Effector memory CD8-positive, alpha-beta T cell (primary cell): ENCODE measurements around the gene P2RY11.
A peak's percentile ranks its signal among the peaks of the same experiment; 100 is the strongest.

Experiments used
- ATAC-seq: fragments of 150-1000 bp; cut with Tn5 transposase; replicated peaks from 2 replicates; pipeline ENCODE4 v1.10.0; 2021; ENCODE audit warnings: mild to moderate bottlenecking, moderate library complexity
- DNase-seq, 3 experiments: peaks; one replicate each; pipeline ENCODE4 v3.0.0; 2021
- H3K27ac Mint-ChIP-seq, 2 donors: one replicate each; pipeline ENCODE4 v1.8.0; 2022; ENCODE audit warnings: mild to moderate bottlenecking in 2 of 2, mixed read lengths in 2 of 2, moderate library complexity in 2 of 2
- H3K27me3 Mint-ChIP-seq, 2 donors: one replicate each; pipeline ENCODE4 v1.8.0; 2022; ENCODE audit warnings: mixed read lengths in 2 of 2
- H3K36me3 Mint-ChIP-seq: one replicate; pipeline ENCODE4 v1.8.0; 2022; ENCODE audit warnings: mild to moderate bottlenecking, moderate library complexity, mixed read lengths; ENCODE audit not compliant: insufficient read depth
- H3K4me1 Mint-ChIP-seq, 2 donors: one replicate each; pipeline ENCODE4 v1.8.0; 2022; ENCODE audit warnings: low read depth in 2 of 2, mixed read lengths in 2 of 2
- H3K4me3 Mint-ChIP-seq, 2 donors: one replicate each; pipeline ENCODE4 v1.8.0; 2022; ENCODE audit warnings: mild to moderate bottlenecking in 2 of 2, mixed read lengths in 2 of 2, moderate library complexity in 2 of 2
- H3K9me3 Mint-ChIP-seq, 2 donors: one replicate each; pipeline ENCODE4 v1.8.0; 2022; ENCODE audit warnings: mixed read lengths in 2 of 2

The P2RY11 gene

DNA sequence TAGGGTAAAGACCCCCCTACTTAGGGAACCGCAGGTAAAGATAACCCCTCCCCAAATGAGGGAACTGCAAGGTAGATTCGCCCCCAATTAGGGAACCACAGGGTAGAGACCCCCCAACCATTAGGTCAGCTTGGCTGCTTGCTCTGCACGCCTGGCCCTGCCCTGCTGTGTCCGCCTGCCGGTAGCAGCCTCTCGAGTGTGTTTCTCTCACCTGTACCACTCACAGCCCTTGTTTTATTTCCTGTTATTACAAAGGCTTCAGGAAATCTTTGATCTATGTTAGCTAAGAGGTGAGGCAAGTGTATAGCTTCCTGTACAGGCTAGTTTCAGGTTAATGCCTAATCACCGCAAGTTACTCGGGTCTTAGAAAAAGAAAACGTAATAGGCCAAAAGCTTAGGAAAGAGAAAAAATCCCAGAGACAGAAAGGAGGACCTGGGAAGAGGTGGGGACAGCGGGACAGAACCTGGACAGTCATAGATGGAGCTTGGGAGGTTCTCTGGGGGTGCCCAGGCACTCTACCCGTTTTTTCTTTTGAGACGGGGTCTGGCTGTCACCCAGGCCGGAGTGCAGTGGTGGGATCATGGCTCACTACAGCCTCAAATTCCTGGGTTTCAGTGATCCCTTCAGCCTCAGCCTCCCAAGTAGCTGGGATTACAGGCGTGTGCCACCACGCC is 31.3 kb downstream of the P2RY11 start:
- Mint-ChIP-seq H3K27me3 (no peaks in the 10 kb centered on the region), H3K9me3 (no peaks in the 10 kb centered on the region), H3K4me3 (peak overlapping the region; percentile 75 to 79), H3K36me3 (peaks cover 65% of the 10 kb centered on the region), H3K27ac (peak overlapping the region; percentile 94 to 96), H3K4me1 (peaks cover 12 to 29% of the 10 kb centered on the region in 2 donors)
- DNase-seq (peak; percentile 27 to 37 (median 32)), ATAC-seq (peak; percentile 99)

DNA sequence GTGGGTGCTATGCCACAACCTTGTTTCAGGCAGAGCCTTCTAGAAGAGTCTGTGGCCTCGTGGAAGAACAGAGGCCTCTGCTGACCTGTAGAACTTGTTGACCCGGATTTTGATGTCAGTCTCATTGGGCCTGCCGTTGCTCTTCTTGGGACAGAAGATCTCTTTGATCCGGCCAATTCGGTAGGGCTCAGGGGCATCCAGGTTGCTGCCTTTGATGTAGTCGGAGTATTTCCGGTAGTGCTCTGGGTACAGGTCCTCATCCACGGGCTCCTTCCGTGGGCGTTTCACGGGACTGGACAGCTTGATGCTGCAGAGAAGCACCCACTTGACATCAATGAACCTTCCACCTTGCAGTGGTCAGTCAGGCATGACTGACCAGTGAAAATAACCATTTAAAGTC is 32.2 kb downstream of the P2RY11 start:
- Mint-ChIP-seq H3K9me3 (no peaks in the 10 kb centered on the region), H3K4me3 (peak overlapping the region; percentile 75 to 79), H3K4me1 (peaks cover 12 to 28% of the 10 kb centered on the region in 2 donors), H3K27ac (peak overlapping the region; percentile 94 to 96), H3K27me3 (no peaks in the 10 kb centered on the region), H3K36me3 (peaks cover 65% of the 10 kb centered on the region)
- no peak for ATAC-seq
- DNase-seq, result no peak

DNA sequence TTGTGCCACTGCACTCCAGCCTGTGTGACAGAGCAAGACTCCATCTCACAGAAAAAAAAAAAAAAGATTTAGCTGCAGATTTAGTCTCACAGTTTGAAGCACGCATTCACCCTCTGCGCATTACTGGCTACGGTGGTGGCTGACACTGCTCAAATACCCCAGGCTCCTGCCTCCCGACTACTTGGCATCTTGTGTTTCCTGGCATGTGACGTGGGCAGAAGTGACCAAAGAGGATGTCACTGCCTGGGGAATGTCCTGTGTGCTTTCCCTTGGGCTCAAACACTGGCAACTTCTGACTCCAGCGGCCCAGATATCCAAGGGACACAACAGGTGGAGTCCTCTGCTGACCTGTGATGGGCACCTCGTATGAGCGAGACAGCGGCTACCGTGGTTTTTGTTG is 32.9 kb downstream of the P2RY11 start:
- H3K27ac Mint-ChIP-seq, result peak overlapping the region; percentile 94 to 96
- peak overlapping the region in 1 of 2 donors; percentile 10 for H3K4me3 Mint-ChIP-seq
- H3K27me3 Mint-ChIP-seq, result no peaks in the 10 kb centered on the region
- peaks cover 71% of the 10 kb centered on the region for H3K36me3 Mint-ChIP-seq
- no peaks in the 10 kb centered on the region for H3K9me3 Mint-ChIP-seq
- ATAC-seq (no peak), DNase-seq (no peak)
- H3K4me1 Mint-ChIP-seq, result peaks cover 12 to 26% of the 10 kb centered on the region in 2 donors

DNA sequence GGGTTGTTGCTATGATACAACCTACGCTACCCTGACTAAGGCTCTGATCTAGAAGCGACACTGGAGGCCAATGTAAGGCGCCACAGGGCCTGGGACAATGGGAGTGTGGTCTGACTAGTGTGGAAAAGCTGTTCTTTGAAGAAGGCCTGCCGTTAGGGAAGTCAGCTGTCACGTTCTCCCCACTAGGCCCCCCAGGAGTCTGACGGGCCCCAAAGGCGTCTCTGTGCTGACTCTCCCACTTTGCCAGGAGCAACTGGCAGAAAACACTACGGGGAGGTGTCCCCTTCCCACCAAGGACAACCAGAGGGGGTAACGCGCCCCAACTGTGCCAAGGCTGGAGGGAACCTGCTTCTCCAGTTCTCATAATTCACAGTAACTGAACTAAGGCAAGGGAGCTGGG is 33.5 kb downstream of the P2RY11 start:
- Mint-ChIP-seq H3K9me3 (no peaks in the 10 kb centered on the region), H3K27me3 (no peaks in the 10 kb centered on the region), H3K36me3 (peaks cover 71% of the 10 kb centered on the region), H3K27ac (peak overlapping the region; percentile 31 to 94), H3K4me3 (no peak overlapping the region), H3K4me1 (peaks cover 12 to 25% of the 10 kb centered on the region in 2 donors)
- no peak for DNase-seq
- ATAC-seq, result no peak

DNA sequence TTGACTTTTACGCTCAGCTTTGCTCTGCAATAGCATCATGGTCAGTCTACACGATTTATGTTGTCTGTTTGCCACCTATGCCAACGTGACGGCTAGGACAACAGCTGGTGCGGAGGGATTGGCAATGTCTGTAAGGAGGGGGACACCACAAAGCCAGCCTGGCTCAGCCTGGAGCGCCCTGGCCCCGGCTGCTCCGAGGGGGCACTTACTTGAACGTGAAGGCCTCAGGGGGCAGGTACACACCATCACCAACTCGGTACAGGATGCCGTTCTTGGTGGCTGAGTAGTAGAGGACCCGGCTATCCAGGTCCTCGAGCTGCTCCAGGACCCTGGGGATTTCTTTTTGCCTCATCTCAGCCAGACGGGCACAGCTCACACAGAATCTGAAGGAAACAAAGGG is 34.6 kb downstream of the P2RY11 start:
- Mint-ChIP-seq H3K36me3 (peaks cover 77% of the 10 kb centered on the region), H3K4me3 (no peak overlapping the region), H3K9me3 (no peaks in the 10 kb centered on the region), H3K4me1 (peaks cover 12 to 24% of the 10 kb centered on the region in 2 donors), H3K27ac (peak overlapping the region in 1 of 2 donors; percentile 31), H3K27me3 (no peaks in the 10 kb centered on the region)
- ATAC-seq, result no peak
- no peak for DNase-seq

DNA sequence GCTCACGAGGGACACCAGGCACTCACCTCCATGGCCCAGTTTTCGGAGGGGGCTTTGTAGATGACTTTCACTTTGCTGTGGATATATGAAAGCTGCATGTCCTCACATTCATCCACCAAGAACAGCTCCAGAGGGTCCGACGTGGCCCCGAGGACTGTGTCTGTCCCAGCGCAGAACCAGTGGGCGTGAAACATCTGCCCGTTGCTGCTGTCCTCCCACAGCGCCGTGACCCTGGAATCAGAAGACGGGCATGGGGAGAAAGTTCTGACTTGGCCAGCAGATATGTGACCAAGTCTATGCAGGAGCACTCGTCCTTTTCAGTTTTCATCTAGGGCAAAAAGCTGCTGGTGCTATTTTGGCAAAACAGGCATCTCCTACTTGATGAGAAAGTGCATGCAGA is 37.9 kb downstream of the P2RY11 start:
- H3K36me3 Mint-ChIP-seq, result peaks cover 95% of the 10 kb centered on the region
- H3K4me1 Mint-ChIP-seq, result peaks cover 0 to 3% of the 10 kb centered on the region in 2 donors
- no peak for DNase-seq
- no peak for ATAC-seq
- no peak overlapping the region for H3K27ac Mint-ChIP-seq
- H3K9me3 Mint-ChIP-seq, result no peaks in the 10 kb centered on the region
- no peaks in the 10 kb centered on the region for H3K27me3 Mint-ChIP-seq
- H3K4me3 Mint-ChIP-seq, result no peak overlapping the region

DNA sequence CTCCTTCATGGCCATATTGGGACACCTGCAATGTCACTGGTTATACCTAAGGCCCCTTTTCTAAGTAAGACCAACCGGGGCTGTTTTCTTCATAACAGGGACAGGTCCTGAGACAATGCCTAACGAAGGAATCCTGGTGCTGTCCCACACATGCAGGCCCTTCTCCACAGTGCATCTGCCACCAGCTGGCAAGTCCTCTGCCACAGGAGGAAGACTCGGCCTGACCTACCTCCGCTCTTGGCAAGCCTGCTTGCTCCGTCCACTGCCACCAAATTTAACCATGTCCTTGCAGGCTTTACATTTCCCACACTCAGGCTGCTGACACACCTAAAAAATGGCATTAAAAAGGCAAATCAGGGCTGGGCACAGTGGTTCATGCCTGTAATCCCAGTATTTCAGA is 40.0 kb downstream of the P2RY11 start:
- no peaks in the 10 kb centered on the region for H3K27me3 Mint-ChIP-seq

DNA sequence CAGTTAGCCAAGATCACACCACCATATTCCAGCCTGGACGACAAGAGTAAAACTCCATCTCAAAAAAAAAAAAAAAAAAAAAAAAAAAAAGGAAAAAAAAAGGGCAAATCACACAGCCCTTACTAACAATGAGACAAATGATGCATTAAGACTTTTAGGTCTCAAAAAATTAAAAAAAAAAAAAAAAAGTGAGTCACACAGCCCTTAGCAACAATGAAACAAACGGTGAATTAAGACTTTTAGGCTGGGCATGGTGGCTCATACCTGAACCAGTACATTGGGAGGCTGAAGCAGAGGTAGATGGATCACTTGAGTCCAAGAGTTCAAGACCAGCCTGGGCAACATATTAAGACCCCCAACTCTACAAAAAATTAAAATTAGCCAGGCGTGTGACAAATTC is 40.6 kb downstream of the P2RY11 start:
- H3K36me3 Mint-ChIP-seq, result peaks cover 90% of the 10 kb centered on the region
- no peak overlapping the region for H3K27ac Mint-ChIP-seq
- H3K9me3 Mint-ChIP-seq, result no peaks in the 10 kb centered on the region
- no peaks in the 10 kb centered on the region for H3K4me1 Mint-ChIP-seq
- DNase-seq, result no peak
- H3K27me3 Mint-ChIP-seq, result no peaks in the 10 kb centered on the region
- H3K4me3 Mint-ChIP-seq, result no peak overlapping the region
- no peak for ATAC-seq

More for the DNA sequence above, 40.0 kb downstream of the P2RY11 start:
- H3K4me3 Mint-ChIP-seq, result no peak overlapping the region
- H3K4me1 Mint-ChIP-seq, result no peaks in the 10 kb centered on the region
- H3K27ac Mint-ChIP-seq, result peak overlapping the region in 1 of 2 donors; percentile 49
- no peak for DNase-seq
- no peak for ATAC-seq
- H3K9me3 Mint-ChIP-seq, result no peaks in the 10 kb centered on the region
- H3K36me3 Mint-ChIP-seq, result peaks cover 90% of the 10 kb centered on the region

DNA sequence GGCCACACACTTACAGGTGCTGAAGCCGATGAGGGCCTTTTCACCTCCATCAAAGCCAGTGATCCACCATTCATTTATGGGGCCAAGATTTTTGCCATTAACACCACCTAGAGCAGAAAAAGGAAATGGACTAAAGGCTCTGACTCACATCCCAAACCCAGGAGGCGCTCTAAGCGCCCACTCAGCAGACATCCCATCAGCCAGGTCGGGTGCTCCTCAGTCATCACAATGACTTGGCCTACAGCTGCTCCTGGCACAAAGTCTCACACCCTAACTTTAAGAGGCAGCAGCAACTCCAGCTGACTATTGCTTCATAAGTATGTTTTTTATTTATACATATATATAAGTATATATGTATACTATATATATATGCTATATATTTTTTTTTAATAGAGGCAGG is 44.3 kb downstream of the P2RY11 start:
- Mint-ChIP-seq H3K27me3 (no peaks in the 10 kb centered on the region), H3K36me3 (peaks cover 87% of the 10 kb centered on the region), H3K4me1 (no peaks in the 10 kb centered on the region), H3K9me3 (no peaks in the 10 kb centered on the region), H3K4me3 (no peak overlapping the region), H3K27ac (no peak overlapping the region)
- ATAC-seq, result no peak
- no peak for DNase-seq

DNA sequence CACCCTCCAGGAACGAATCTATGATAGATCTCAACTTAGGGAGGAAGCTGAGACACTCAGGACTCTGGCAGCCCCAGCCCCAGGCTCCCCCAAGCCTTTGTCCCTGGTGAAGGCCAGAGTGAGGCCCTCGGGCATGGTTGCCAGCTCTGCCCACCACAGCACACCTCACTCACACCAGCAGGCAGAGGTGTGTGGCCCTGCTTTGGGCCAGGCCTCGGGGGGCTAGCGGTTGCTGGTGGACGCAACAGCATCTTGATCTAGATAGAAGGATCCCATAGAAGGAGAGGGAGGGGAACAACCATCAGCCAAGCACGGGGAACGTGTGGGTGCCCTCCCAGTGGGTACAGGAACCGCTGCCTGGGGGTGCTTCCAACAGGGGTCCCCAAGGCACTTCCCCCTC is 46.6 kb downstream of the P2RY11 start:
- Mint-ChIP-seq H3K27ac (peak overlapping the region; percentile 11 to 59), H3K27me3 (no peaks in the 10 kb centered on the region), H3K4me1 (no peaks in the 10 kb centered on the region), H3K36me3 (peaks cover 86% of the 10 kb centered on the region), H3K4me3 (no peak overlapping the region), H3K9me3 (no peaks in the 10 kb centered on the region)
- ATAC-seq (no peak), DNase-seq (no peak)

DNA sequence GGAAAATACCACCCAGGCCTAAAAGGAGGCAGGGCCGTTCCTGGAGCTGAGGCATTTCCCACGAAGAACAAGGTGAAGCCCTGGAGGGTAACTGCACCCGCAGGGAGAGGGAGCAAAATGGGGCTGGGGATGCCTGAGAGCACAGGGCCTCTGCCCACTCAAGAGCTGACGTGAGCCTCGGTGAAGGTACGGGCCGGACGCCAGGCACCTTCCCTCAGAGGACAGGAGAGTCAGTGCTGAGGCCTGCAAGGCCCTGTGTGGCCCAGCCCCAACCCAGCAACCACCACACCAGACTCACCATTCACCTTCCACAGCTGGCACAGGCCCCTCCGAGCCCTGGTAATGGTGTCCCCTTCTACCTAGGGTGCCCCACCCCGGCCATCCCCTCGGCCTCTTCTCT is 47.0 kb downstream of the P2RY11 start:
- Mint-ChIP-seq H3K27ac (peak overlapping the region; percentile 57 to 59), H3K4me1 (no peaks in the 10 kb centered on the region), H3K36me3 (peaks cover 86% of the 10 kb centered on the region), H3K27me3 (no peaks in the 10 kb centered on the region), H3K9me3 (no peaks in the 10 kb centered on the region), H3K4me3 (no peak overlapping the region)
- ATAC-seq, result no peak
- no peak for DNase-seq

DNA sequence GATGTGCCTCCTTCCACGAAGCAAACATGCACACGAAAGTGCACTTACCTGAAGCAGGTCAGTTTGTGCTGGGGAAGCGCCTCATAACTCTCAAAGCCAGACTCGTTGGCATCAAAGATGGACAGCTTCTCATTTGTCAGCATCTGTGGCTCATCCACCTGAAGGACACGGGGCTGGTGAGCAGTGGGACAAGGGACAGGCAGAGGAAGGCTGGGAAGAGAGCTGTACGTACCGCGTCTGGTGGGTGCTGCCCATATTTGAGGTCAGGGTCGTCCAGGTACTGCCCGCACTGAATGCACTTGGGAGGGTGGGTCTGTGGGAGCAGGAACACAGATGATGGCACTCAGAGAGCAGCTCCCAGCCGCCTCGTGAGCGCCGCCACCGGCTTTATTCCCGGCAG is 48.1 kb downstream of the P2RY11 start:
- H3K27me3 Mint-ChIP-seq, result no peaks in the 10 kb centered on the region
- DNase-seq (no peak), ATAC-seq (no peak)
- no peaks in the 10 kb centered on the region for H3K4me1 Mint-ChIP-seq
- H3K9me3 Mint-ChIP-seq, result no peaks in the 10 kb centered on the region
- no peak overlapping the region for H3K27ac Mint-ChIP-seq
- H3K4me3 Mint-ChIP-seq, result no peak overlapping the region
- peaks cover 86% of the 10 kb centered on the region for H3K36me3 Mint-ChIP-seq

DNA sequence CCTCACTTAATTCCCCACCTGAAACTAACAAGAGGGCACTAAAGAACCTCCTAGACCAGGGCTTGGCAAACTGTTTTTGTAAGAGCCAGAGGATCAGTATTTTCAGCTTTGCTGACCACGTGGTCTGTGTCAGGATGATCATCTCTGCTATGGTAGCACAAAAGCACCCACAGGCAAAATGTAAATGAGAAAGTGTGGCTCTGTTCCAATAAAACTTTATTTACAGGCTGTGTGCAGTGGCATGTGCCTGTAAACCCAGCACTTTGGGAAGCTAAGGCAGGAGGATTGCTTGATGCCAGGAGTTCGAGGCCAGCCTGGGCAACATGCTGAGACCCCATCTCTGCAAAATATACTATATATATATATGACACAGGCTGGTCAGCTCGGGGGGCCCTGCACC is 52.0 kb downstream of the P2RY11 start:
- DNase-seq, result no peak
- Mint-ChIP-seq H3K4me3 (no peak overlapping the region), H3K36me3 (peaks cover 93% of the 10 kb centered on the region), H3K27ac (no peak overlapping the region), H3K27me3 (no peaks in the 10 kb centered on the region), H3K4me1 (peaks cover 0 to 3% of the 10 kb centered on the region in 2 donors), H3K9me3 (no peaks in the 10 kb centered on the region)
- ATAC-seq, result no peak
